ENCODE results near the gene HMSD.

DNA sequence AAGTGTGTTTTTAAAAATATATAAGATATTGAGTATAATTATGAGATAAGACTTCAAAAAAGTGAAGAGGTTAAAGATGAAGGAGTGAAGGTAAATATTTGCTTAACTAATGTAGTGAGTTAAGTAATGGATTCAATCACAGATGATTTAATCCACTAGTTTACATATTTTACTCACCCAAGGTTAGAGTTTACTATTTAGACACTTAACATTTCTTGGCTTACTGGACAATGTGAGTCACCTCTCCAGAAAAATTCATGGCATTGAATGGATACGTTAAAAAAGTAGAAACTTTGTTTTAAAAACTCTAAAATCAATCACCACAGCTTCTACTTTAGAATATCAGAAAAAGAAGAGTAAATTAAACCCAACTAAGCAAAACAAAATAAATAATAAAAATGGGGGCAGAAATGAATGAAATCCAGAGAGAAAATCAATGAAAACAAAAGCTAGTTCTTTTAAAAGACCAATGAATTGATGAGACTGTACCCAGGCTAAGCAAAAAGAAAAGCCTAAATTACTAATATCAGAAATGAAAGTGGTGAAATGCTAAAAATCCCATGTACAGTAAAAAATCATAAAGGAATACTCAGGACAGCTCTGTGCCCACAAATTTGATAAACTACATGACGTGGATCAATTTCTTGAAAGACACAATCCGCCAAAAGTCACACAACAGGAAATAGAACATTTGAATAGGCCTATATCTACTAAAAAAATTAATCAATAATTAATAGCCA, 1.9 kb upstream of the HMSD start:
- TF ChIP-seq POLR2A (IDR thresholded peaks at IDR 0.05; ENCODE audit: low read depth, low read length) (no peak), CTCF (IDR thresholded peaks at IDR 0.05; ENCODE audit: extremely low read depth in 1 of 2, insufficient read depth in 1 of 2, low read depth in 1 of 2, low read length in 2 of 2) (no peak), POLR2AphosphoS5 (IDR thresholded peaks at IDR 0.05; ENCODE audit: insufficient read depth, low read depth, low read length) (no peak), MAX (IDR thresholded peaks at IDR 0.05; ENCODE audit: insufficient read depth, insufficient read length) (no peak), FOS (IDR thresholded peaks at IDR 0.05; ENCODE audit: borderline replicate concordance, insufficient read depth, low read length) (no peak)
